Thyroid gland (tissue), 4 donors: ENCODE data around the gene SLFN13. TPM values are rescaled to one million over a fixed set of nuclear protein-coding genes. Genes with fewer than 3 reads are reported as not detected.
A peak's percentile ranks its signal among the peaks of the same experiment; 100 is the strongest.

Source experiments
- DNase-seq, 2 donors: peaks; one replicate each; pipeline ENCODE4 v3.0.0-alpha.2; 2019
- H3K27ac ChIP-seq, 3 donors: fragments of 200-600 bp; sonication (generic); 1 replicate in 2 of 3; 2 replicates in 1 of 3; pipeline ENCODE4 v1.5.1; 2016 to 2019; ENCODE audit warnings: mild to moderate bottlenecking in 1 of 3, moderate library complexity in 1 of 3
- H3K27me3 ChIP-seq: fragments of 200-600 bp; sonication (generic); one replicate; pipeline ENCODE4 v1.5.1; 2019
- H3K36me3 ChIP-seq, 2 donors: fragments of 200-600 bp; sonication (generic); one replicate each; pipeline ENCODE4 v1.5.1; 2016 to 2019
- H3K4me1 ChIP-seq, 2 donors: fragments of 200-600 bp; sonication (generic); one replicate each; pipeline ENCODE4 v1.5.1; 2017 to 2019
- H3K4me3 ChIP-seq, 3 donors: fragments of 200-600 bp; sonication (generic); replicated peaks in 1 of 3; 1 replicate in 2 of 3; 2 replicates in 1 of 3; pipeline ENCODE4 v1.5.1; 2016; ENCODE audit warnings: mild to moderate bottlenecking in 1 of 3
- H3K9me3 ChIP-seq: fragments of 200-600 bp; sonication (generic); one replicate; pipeline ENCODE4 v1.5.1; 2017
- CTCF ChIP-seq, 6 experiments: fragments of 200-600 bp in 3 of 6; fragments of 450-650 bp in 3 of 6; sonication (generic) in 3 of 6; IDR thresholded peaks; one replicate each; pipeline ENCODE4 v1.5.1; 2016 to 2019; ENCODE audit warnings: antibody characterized with exemption in 6 of 6, mild to moderate bottlenecking in 2 of 6, inconsistent platforms in 1 of 6, moderate library complexity in 1 of 6
- POLR2A ChIP-seq, 2 donors: fragments of 450-650 bp; IDR thresholded peaks; one replicate each; pipeline ENCODE4 v1.6.1; 2017; ENCODE audit warnings: antibody characterized with exemption in 2 of 2, mild to moderate bottlenecking in 2 of 2, moderate library complexity in 1 of 2
- WGBS, 2 donors: methylation state at CpG; one replicate each; pipeline ENCODE4 v1.1.5; 2017; 5-methylcytosine and 5-hydroxymethylcytosine counted together
- intact Hi-C: fragments of 100-400 bp; cut with DNase I; formaldehyde crosslinking; loops from one replicate; pipeline ENCODE4 v1.15.1; 2023
- total RNA-seq, 4 donors: library from RNA; depleted of rRNA; stranded (reverse); fragments of >200 nt; gene quantifications; one replicate each; pipeline ENCODE4 v1.2.3, GENCODE V29; 2016

SLFN13 gene
- total RNA-seq, 4 donors from 2014 or later, result 13.6 to 31.8 (median 17.9) TPM

- Histone ChIP-seq H3K27me3 (no peaks in the 10 kb centered on the region), H3K9me3 (no peaks in the 10 kb centered on the region), H3K4me1 (peaks cover 9 to 11% of the 10 kb centered on the region in 2 donors), H3K27ac (no peak overlapping the region), H3K4me3 (peak overlapping the region in 2 of 3 donors; percentile 34 to 61), H3K36me3 (no peaks in the 10 kb centered on the region)
- intact Hi-C loops, result no loop called here
- peak; percentile 47 to 62 for DNase-seq
- WGBS, 2 donors, result 9 to 21% methylated on average over 30 to 36 of the region's 36 CpGs
- TF ChIP-seq CTCF (IDR thresholded peaks at IDR 0.05) (no peak), POLR2A (IDR thresholded peaks at IDR 0.05) (no peak)
Observed at GRCh38 chr17:35449371-35449931, 885 bp upstream of the SLFN13 start.

- peak overlapping the region in 1 of 3 donors; percentile 84 for H3K27ac ChIP-seq
- H3K9me3 ChIP-seq, result no peaks in the 10 kb centered on the region
- no peaks in the 10 kb centered on the region for H3K27me3 ChIP-seq
- H3K36me3 ChIP-seq, result no peaks in the 10 kb centered on the region
- peak overlapping the region in 2 of 3 donors; percentile 21 to 61 for H3K4me3 ChIP-seq
- peaks cover 9 to 11% of the 10 kb centered on the region in 2 donors for H3K4me1 ChIP-seq
- TF ChIP-seq POLR2A (IDR thresholded peaks at IDR 0.05), result no peak
- TF ChIP-seq CTCF (IDR thresholded peaks at IDR 0.05), result no peak
- DNase-seq, result no peak
- intact Hi-C loops, result no loop called here
- WGBS, 2 donors, result 14 to 19% methylated on average over 14 to 15 of the region's 16 CpGs
Observed at GRCh38 chr17:35448899-35449227, 297 bp upstream of the SLFN13 start.

GRCh38 chr17:35447499-35447898 is 1.1 kb downstream of the SLFN13 start:
- 46 to 57% methylated on average over 3 of the region's 3 CpGs for WGBS, 2 donors
- TF ChIP-seq POLR2A (IDR thresholded peaks at IDR 0.05), result no peak
- TF ChIP-seq CTCF (IDR thresholded peaks at IDR 0.05), result no peak
- H3K4me3 ChIP-seq, result no peak overlapping the region
- no peaks in the 10 kb centered on the region for H3K27me3 ChIP-seq
- intact Hi-C loops, result no loop called here
- no peaks in the 10 kb centered on the region for H3K9me3 ChIP-seq
- peaks cover 9 to 11% of the 10 kb centered on the region in 2 donors for H3K4me1 ChIP-seq
- no peak for DNase-seq
- H3K27ac ChIP-seq, result peak overlapping the region in 1 of 3 donors; percentile 69
- no peaks in the 10 kb centered on the region for H3K36me3 ChIP-seq

GRCh38 chr17:35438433-35438832 is 10.1 kb downstream of the SLFN13 start:
- TF ChIP-seq POLR2A (IDR thresholded peaks at IDR 0.05), result no peak
- TF ChIP-seq CTCF (IDR thresholded peaks at IDR 0.05), result no peak
- Histone ChIP-seq H3K4me3 (no peak overlapping the region), H3K4me1 (peaks cover 9% of the 10 kb centered on the region in 2 donors), H3K27me3 (no peaks in the 10 kb centered on the region), H3K36me3 (no peaks in the 10 kb centered on the region), H3K27ac (no peak overlapping the region), H3K9me3 (no peaks in the 10 kb centered on the region)
- no peak for DNase-seq
- intact Hi-C loops, result no loop called here

- Histone ChIP-seq H3K27ac (peak overlapping the region; percentile 92 to 98 (median 97)), H3K9me3 (no peaks in the 10 kb centered on the region), H3K4me1 (peaks cover 27 to 28% of the 10 kb centered on the region in 2 donors), H3K27me3 (no peaks in the 10 kb centered on the region), H3K4me3 (peak overlapping the region; percentile 22 to 84 (median 44)), H3K36me3 (no peaks in the 10 kb centered on the region)
- intact Hi-C loops, result loop anchor here (5.0 kb wide), 1 partner anchor 61 kb away; the partner anchor contains the start of gene SLFN11
- TF ChIP-seq POLR2A (IDR thresholded peaks at IDR 0.05) (peak in 1 of 2 donors; percentile 37), CTCF (IDR thresholded peaks at IDR 0.05) (peak in 4 of 6 experiments; percentile 5 to 25 (median 12))
- DNase-seq, result peak; percentile 93
- WGBS, 2 donors, result 10 to 20% methylated on average over 19 of the region's 19 CpGs
Observed at GRCh38 chr17:35433075-35433894, 15.3 kb downstream of the SLFN13 start.
